Vagina (tissue), 2 donors: Measurements from ENCODE around the gene HHATL.

Experiments used
- CTCF ChIP-seq, 3 experiments: fragments of 450-650 bp in 2 of 3; fragments of 200-600 bp in 1 of 3; sonication (generic) in 1 of 3; IDR thresholded peaks; one replicate each; pipeline ENCODE4 v1.5.1; 2017 to 2019; ENCODE audit warnings: antibody characterized with exemption in 3 of 3, mild to moderate bottlenecking in 2 of 3, moderate library complexity in 2 of 3
- POLR2A ChIP-seq, 2 donors: fragments of 450-650 bp; IDR thresholded peaks; one replicate each; pipeline ENCODE4 v1.6.1; 2017; ENCODE audit warnings: antibody characterized with exemption in 2 of 2, mild to moderate bottlenecking in 2 of 2, moderate library complexity in 2 of 2
- POLR2AphosphoS5 ChIP-seq, 2 donors: sonication (generic); formaldehyde crosslinking; IDR thresholded peaks; one replicate each; pipeline ENCODE4 v1.9.0; 2017; ENCODE audit warnings: antibody characterized with exemption in 2 of 2, mild to moderate bottlenecking in 2 of 2, low read depth in 1 of 2; ENCODE audit not compliant: insufficient read depth in 1 of 2

- TF ChIP-seq POLR2A (IDR thresholded peaks at IDR 0.05) (no peak), CTCF (IDR thresholded peaks at IDR 0.05) (no peak), POLR2AphosphoS5 (IDR thresholded peaks at IDR 0.05; ENCODE audit: insufficient read depth in 1 of 2, low read depth in 1 of 2) (no peak)
Measured at GRCh38 chr3:42742259-42742658, 39.7 kb upstream of the HHATL start.
